ENCODE results near the gene PANX2.

Gene PANX2

GRCh38 chr22:50197000-50197800, 26.7 kb downstream of the PANX2 start:
- CTCF ChIA-PET, result interaction anchor here (1.1 kb wide), 1 partner anchor 13 kb away, joined by 3 read pairs; no protein-coding TSS in a partner anchor
- no peak for TF ChIP-seq CTCF (IDR thresholded peaks at IDR 0.05; ENCODE audit: control extremely low read depth, extremely low read depth, low read depth, missing control alignments)
- DNase-seq (ENCODE audit: extremely low spot score), result no peak
- POLR2A ChIA-PET, result no interaction called here

GRCh38 chr22:50197856-50198623, 27.5 kb downstream of the PANX2 start:
- CTCF ChIA-PET, result no interaction called here
- POLR2A ChIA-PET, result interaction anchor here (0.7 kb wide), 1 partner anchor 356 kb away, joined by 4 read pairs; no protein-coding TSS in a partner anchor
- TF ChIP-seq CTCF (IDR thresholded peaks at IDR 0.05; ENCODE audit: control extremely low read depth, extremely low read depth, low read depth, missing control alignments), result no peak
- DNase-seq (ENCODE audit: extremely low spot score), result no peak

- ChIA-PET CTCF (no interaction called here), POLR2A (interaction anchor here (0.6 to 0.7 kb wide), 2 partner anchors 14 to 355 kb away, joined by 3 to 4 read pairs; no protein-coding TSS in a partner anchor)
- no peak for DNase-seq (ENCODE audit: extremely low spot score)
- no peak for TF ChIP-seq CTCF (IDR thresholded peaks at IDR 0.05; ENCODE audit: control extremely low read depth, extremely low read depth, low read depth, missing control alignments)
These were observed 28.1 kb downstream of the PANX2 start for GRCh38 chr22:50198624-50199017.

GRCh38 chr22:50199251-50199721, 28.8 kb downstream of the PANX2 start:
- no peak for DNase-seq (ENCODE audit: extremely low spot score)
- ChIA-PET CTCF (no interaction called here), POLR2A (no interaction called here)
- no peak for TF ChIP-seq CTCF (IDR thresholded peaks at IDR 0.05; ENCODE audit: control extremely low read depth, extremely low read depth, low read depth, missing control alignments)

GRCh38 chr22:50199829-50200460, 29.4 kb downstream of the PANX2 start:
- no peak for DNase-seq (ENCODE audit: extremely low spot score)
- CTCF ChIA-PET, result no interaction called here
- POLR2A ChIA-PET, result interaction anchor here (0.6 kb wide), 1 partner anchor 108 kb away, joined by 4 read pairs; the partner anchor contains the start of gene PLXNB2
- TF ChIP-seq CTCF (IDR thresholded peaks at IDR 0.05; ENCODE audit: control extremely low read depth, extremely low read depth, low read depth, missing control alignments), result no peak
